AG04450 (cell line): ENCODE measurements around the gene TSPYL2. TPM values are rescaled to one million over a fixed set of nuclear protein-coding genes. Genes with fewer than 3 reads are reported as not detected.

Experiments used
- CTCF ChIA-PET: fragments of 300-600, 350-600 bp; formaldehyde crosslinking; extraction: SDS; loops from one replicate; lab custom pipeline; 2022; ENCODE audit warnings: antibody characterized with exemption, inconsistent platforms; lab: Charles Lee
- POLR2A ChIA-PET: fragments of 350-600 bp; formaldehyde crosslinking; extraction: SDS; loops from one replicate; lab custom pipeline; 2021; ENCODE audit warnings: antibody characterized with exemption, inconsistent platforms; lab: Yijun Ruan, JAX
- DNase-seq: peaks from one replicate; pipeline ENCODE4 v3.0.0-alpha.2; 2011; ENCODE audit warnings: low read depth, low spot score
- H3K27ac ChIP-seq: one replicate; pipeline ENCODE4 v1.5.1; 2012; ENCODE audit warnings: low read depth, low read length, control low read depth
- H3K27me3 ChIP-seq: one replicate; pipeline ENCODE4 v1.6.0; 2012; ENCODE audit warnings: low read length; ENCODE audit not compliant: control insufficient read depth, insufficient read depth
- H3K4me3 ChIP-seq: 2 replicates; pipeline ENCODE4 v1.5.1; 2011; ENCODE audit warnings: mild to moderate bottlenecking, low read depth, low read length, control low read depth
- H3K9me3 ChIP-seq: 2 replicates; pipeline ENCODE4 v1.5.1; 2012; ENCODE audit warnings: low read length; ENCODE audit not compliant: control insufficient read depth, insufficient read depth
- polyA plus RNA-seq: library from polyadenylated mRNA; depleted of rRNA; stranded (reverse); fragments of >200 nt; gene quantifications from 2 replicates; pipeline ENCODE4 v1.2.3, GENCODE V29; 2011
- TF ChIP-seq, protein P1 (sequence below): IDR thresholded peaks from 2 replicates; pipeline ENCODE4 v1.5.1; 2011; ENCODE audit warnings: low read depth, low read length, control low read depth, inconsistent platforms

The TSPYL2 gene
- polyA plus RNA-seq, 1 experiment = 39.3 TPM

DNA sequence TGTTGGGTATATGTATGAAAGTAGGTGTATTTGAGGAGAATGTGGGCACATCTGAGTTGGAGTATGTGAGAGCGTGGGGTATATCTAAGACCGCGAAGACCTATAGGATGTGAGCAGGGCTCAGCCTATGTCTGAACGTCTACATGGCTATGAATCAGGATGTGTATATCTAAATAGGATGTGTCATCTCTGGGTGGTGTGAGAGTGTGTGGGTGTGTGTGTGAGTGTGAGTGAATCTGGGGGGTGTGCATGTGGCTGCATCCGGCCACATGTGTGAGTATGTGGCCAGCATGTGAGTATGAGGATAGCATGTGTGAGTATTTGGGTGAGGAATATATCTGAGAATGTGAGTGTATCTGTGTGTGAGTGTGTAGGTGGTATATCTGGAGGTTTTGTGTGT is 25.9 kb upstream of the TSPYL2 start:
- TF ChIP-seq, protein P1, sequence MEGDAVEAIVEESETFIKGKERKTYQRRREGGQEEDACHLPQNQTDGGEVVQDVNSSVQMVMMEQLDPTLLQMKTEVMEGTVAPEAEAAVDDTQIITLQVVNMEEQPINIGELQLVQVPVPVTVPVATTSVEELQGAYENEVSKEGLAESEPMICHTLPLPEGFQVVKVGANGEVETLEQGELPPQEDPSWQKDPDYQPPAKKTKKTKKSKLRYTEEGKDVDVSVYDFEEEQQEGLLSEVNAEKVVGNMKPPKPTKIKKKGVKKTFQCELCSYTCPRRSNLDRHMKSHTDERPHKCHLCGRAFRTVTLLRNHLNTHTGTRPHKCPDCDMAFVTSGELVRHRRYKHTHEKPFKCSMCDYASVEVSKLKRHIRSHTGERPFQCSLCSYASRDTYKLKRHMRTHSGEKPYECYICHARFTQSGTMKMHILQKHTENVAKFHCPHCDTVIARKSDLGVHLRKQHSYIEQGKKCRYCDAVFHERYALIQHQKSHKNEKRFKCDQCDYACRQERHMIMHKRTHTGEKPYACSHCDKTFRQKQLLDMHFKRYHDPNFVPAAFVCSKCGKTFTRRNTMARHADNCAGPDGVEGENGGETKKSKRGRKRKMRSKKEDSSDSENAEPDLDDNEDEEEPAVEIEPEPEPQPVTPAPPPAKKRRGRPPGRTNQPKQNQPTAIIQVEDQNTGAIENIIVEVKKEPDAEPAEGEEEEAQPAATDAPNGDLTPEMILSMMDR = no peak
- ChIA-PET CTCF (no interaction called here), POLR2A (no interaction called here)
- DNase-seq = no peak
- no peak overlapping the region for H3K4me3 ChIP-seq
- H3K9me3 ChIP-seq = no peaks in the 10 kb centered on the region
- no peaks in the 10 kb centered on the region for H3K27me3 ChIP-seq
- no peak overlapping the region for H3K27ac ChIP-seq

DNA sequence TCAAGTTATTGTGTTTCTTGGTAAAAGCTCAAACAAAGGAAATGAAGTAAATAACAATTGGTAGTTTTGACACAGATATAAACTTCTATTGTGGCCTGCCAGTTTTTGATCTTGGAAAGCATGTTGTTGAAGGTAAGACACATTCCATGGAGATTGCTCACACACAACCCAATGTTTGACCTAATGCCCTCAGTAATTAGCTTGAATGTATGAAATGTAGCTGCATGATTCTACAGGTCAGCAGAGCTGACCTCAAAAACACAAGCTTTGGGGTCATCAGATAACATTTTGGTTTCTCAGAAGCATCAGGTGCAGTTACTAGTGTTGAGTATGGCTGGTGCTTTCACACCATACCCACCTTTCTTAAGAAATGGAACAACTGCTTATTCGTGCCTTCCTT is 17.1 kb upstream of the TSPYL2 start:
- no peak for DNase-seq
- POLR2A ChIA-PET = no interaction called here

DNA sequence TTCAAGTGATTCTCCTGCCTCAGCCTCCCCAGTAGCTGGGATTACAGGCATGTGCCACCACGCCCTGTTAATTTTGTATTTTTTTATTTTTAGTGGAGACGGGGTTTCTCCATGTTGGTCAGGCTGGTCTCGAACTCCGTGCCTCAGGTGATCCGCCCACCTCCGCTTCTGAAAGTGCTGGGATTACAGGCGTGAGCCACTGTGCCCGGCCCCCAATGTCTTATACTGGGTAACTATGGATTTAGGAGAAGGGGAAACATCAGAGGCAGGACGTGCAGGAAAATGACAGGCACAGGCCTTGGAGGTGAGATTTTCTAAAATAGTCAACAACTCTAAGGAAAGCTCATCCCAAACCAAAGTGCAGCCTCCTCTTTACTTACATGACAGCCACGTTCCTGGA is 11.1 kb upstream of the TSPYL2 start:
- CTCF ChIA-PET = no interaction called here
- no peak overlapping the region for H3K27ac ChIP-seq
- DNase-seq = no peak
- H3K4me3 ChIP-seq = no peak overlapping the region
- H3K9me3 ChIP-seq = no peaks in the 10 kb centered on the region
- H3K27me3 ChIP-seq = no peaks in the 10 kb centered on the region
- TF ChIP-seq, protein P1 = no peak
- POLR2A ChIA-PET = no interaction called here

More for the DNA sequence above, 17.1 kb upstream of the TSPYL2 start:
- H3K4me3 ChIP-seq = no peak overlapping the region
- no peaks in the 10 kb centered on the region for H3K27me3 ChIP-seq
- H3K27ac ChIP-seq = no peak overlapping the region
- TF ChIP-seq, protein P1 = no peak
- no peaks in the 10 kb centered on the region for H3K9me3 ChIP-seq
- CTCF ChIA-PET = interaction anchor here (0.8 kb wide), 1 partner anchor 70 kb away, joined by 3 read pairs; no protein-coding TSS in a partner anchor

DNA sequence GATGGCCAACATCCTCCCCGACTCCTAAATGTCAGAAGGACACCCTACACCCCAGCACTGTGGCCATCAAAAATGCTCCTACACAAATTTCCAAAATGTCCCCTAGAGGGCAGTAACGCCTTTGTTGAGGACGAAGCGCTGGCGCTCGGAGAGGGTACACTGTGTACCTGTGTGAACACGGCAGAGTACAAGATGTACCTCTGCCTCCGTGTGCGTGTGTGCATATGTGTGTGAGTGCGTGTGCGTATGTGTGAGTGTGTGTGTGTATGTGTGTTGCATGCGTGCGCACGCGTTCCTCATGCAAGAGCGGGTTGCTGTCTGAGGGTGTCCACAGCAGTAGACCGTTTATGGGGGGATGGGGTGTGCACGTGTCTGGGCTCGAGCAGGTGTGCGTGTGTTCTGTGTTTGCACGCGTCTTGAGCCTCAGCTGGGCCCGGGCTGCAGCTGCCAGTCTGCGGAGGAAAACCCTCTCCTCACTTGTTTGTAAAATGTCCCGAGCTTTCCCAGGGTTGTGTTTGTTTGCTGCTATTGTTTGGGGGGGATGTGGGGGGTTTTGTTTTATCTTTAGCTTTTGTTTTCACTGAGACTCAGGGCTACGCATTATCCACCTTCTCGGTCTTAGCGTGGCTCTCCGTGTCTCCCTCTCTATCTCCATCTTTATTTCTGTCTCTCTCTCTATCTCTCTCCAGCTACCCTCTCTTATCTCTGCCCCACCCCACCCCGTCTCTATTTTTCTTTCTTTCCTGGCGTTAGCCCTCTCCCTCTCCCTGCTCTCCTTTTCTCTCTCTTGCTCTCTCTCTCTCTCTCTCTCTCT is 10.4 kb upstream of the TSPYL2 start:
- no peak for DNase-seq
- CTCF ChIA-PET = interaction anchor here (0.7 kb wide), 1 partner anchor 18 kb away, joined by 3 read pairs; no protein-coding TSS in a partner anchor

More for the DNA sequence above, 10.4 kb upstream of the TSPYL2 start:
- TF ChIP-seq, protein P1 = peak; percentile 59
- H3K27me3 ChIP-seq = no peaks in the 10 kb centered on the region
- peak overlapping the region; percentile 22; the same call in 1 of the 2 replicates for H3K4me3 ChIP-seq
- H3K27ac ChIP-seq = no peak overlapping the region
- POLR2A ChIA-PET = interaction anchor here (1.0 kb wide), 1 partner anchor 10 kb away, joined by 9 read pairs; the partner anchor contains the start of gene TSPYL2
- H3K9me3 ChIP-seq = no peaks in the 10 kb centered on the region
